ENCODE measurements around the gene ATP6V0E2. TPM values are rescaled to one million over a fixed set of nuclear protein-coding genes. Genes with fewer than 3 reads are reported as not detected.

ATP6V0E2 gene
- total RNA-seq, 6 experiments from 2014 or later = 33.8 to 95.1 (median 70.9) TPM

DNA sequence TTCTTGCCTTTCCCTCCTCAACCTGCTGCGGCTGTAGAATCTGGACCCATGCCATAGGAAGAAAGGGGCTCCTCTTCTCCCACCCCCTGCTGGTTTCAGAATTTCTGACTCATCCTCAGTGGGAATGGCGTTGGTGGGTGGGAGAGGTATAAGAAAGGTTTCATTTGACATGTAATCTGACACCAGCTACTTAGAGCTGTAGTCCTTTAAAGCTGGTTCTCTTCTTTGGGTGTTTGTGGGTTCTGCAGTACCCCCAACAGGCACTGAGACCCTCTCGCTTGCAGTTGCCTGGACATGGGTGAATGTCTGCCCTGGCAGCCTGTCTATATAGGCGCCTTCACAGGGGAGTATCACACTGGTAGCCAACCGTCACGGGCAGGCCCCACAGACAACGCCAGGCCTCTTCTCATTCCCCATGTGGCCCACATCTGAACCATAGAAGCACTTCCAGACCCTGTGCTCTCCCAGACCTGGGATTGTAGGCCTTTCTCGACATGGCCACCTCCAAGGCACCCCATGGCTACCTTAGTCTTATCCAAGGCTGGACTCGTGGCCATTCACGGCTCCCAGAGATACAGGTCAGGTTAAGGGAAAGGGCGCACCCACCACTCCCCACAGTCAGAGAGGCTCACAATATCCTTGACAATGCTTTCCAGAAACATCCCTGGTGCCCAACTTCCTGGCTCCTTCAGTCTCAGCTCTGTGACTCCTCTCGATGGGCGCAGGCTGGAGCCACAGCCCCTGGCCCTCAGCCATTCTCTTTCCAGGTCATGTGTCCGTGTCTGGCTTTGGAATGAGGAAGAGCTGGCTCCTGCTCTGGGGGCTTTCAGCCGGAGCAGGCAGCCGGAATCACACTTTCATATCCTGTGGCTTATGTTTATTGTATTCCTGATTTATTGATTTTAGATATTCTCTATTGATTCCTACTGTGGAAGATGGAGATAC, 18.1 kb upstream of the ATP6V0E2 start:
- Histone ChIP-seq H3K27ac (no peak overlapping the region), H3K27me3 (no peaks in the 10 kb centered on the region), H3K4me1 (peaks cover 0 to 11% (median 3%) of the 10 kb centered on the region in 4 donors), H3K9me3 (no peaks in the 10 kb centered on the region), H3K4me3 (no peak overlapping the region), H3K36me3 (peaks cover 0 to 5% (median 2%) of the 10 kb centered on the region in 4 donors)
- intact Hi-C loops (cut with DNase I) = no loop called here
- TF ChIP-seq, protein P1, sequence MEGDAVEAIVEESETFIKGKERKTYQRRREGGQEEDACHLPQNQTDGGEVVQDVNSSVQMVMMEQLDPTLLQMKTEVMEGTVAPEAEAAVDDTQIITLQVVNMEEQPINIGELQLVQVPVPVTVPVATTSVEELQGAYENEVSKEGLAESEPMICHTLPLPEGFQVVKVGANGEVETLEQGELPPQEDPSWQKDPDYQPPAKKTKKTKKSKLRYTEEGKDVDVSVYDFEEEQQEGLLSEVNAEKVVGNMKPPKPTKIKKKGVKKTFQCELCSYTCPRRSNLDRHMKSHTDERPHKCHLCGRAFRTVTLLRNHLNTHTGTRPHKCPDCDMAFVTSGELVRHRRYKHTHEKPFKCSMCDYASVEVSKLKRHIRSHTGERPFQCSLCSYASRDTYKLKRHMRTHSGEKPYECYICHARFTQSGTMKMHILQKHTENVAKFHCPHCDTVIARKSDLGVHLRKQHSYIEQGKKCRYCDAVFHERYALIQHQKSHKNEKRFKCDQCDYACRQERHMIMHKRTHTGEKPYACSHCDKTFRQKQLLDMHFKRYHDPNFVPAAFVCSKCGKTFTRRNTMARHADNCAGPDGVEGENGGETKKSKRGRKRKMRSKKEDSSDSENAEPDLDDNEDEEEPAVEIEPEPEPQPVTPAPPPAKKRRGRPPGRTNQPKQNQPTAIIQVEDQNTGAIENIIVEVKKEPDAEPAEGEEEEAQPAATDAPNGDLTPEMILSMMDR (IDR thresholded peaks at IDR 0.05) = no peak
- no peak for TF ChIP-seq POLR2A (IDR thresholded peaks at IDR 0.05)
- DNase-seq (no peak), ATAC-seq (no peak)
- 65% methylated on average over 5 of the region's 16 CpGs for WGBS (ENCODE audit: insufficient coverage, low coverage, low lambda C conversion rate, missing lambda C conversion rate)

DNA sequence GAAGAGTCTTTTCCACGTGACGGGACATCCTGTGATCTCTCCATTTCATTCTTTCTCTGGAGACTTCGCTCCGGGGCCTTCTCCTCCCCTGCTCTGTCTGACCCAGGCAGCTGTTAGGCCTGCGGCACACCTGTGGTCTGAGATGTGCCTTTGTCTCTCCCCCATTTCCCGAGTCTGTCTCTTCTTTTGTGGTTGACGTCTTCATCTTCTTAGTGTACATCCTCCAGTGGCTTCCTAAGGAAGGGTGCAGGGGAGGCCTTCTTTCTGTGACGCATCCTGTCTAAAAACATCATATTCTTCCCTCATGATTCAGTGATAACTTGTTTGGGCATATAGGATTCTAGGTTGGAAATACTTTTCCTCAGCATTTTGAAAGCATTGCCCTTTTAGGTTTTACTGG, 17.2 kb upstream of the ATP6V0E2 start:
- intact Hi-C loops (cut with DNase I) = no loop called here
- Histone ChIP-seq H3K4me1 (peaks cover 0 to 11% (median 3%) of the 10 kb centered on the region in 4 donors), H3K27ac (no peak overlapping the region), H3K4me3 (no peak overlapping the region), H3K27me3 (no peaks in the 10 kb centered on the region), H3K9me3 (no peaks in the 10 kb centered on the region), H3K36me3 (peaks cover 0 to 5% (median 2%) of the 10 kb centered on the region in 4 donors)
- no peak for DNase-seq
- TF ChIP-seq, protein P1 (IDR thresholded peaks at IDR 0.05) = no peak
- TF ChIP-seq POLR2A (IDR thresholded peaks at IDR 0.05) = no peak
- no peak for ATAC-seq
- 86% methylated on average over 8 of the region's 8 CpGs for WGBS (ENCODE audit: insufficient coverage, low coverage, low lambda C conversion rate, missing lambda C conversion rate)

DNA sequence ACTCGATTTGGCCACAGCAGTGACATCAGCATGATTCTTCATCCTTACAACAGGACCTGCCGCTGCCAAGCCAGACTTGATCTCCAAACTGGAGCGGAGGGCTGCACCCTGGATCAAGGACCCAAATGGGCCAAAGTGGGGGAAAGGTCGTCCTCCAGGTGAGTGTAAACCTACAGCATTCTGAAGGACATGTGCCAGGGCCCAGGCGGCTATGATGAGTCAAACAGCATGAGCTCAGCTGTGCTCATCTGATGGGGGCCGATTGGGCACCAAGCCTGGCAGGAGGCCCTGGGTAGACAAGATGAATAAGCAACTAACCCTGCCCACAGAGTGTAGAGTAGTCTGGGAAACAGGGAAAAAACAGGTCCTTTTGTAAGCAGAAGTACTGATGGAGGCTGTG, 14.4 kb upstream of the ATP6V0E2 start:
- 76% methylated on average over 5 of the region's 6 CpGs for WGBS (ENCODE audit: insufficient coverage, low coverage, low lambda C conversion rate, missing lambda C conversion rate)
- no peak overlapping the region for H3K4me3 ChIP-seq
- intact Hi-C loops (cut with DNase I) = no loop called here
- no peak for DNase-seq
- peaks cover 0 to 8% (median 3%) of the 10 kb centered on the region in 4 donors for H3K4me1 ChIP-seq
- no peak for TF ChIP-seq POLR2A (IDR thresholded peaks at IDR 0.05)
- TF ChIP-seq, protein P1 (IDR thresholded peaks at IDR 0.05) = no peak
- peaks cover 0 to 8% (median 2%) of the 10 kb centered on the region in 4 donors for H3K36me3 ChIP-seq
- H3K9me3 ChIP-seq = no peaks in the 10 kb centered on the region
- no peak for ATAC-seq
- H3K27me3 ChIP-seq = no peaks in the 10 kb centered on the region
- no peak overlapping the region for H3K27ac ChIP-seq

DNA sequence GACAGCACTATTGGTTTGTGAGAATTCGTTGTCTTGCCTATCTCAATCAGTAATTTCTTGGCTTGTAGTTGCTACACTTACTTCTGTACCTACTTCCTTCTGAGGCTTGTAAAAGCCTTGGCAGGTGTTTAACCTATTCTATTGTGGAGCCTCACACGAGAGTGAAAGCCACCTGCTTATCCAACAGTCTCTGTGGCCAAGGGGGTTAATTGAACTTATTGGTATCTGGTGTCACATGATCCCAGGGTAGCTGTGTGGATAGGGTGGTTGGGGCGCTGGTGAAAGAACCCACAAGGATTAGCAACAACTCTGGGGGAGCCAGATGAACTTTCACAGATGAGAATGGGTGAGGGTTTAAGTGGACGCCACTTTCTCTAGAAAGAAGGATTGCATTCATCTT, 13.9 kb upstream of the ATP6V0E2 start:
- WGBS (ENCODE audit: insufficient coverage, low coverage, low lambda C conversion rate, missing lambda C conversion rate) = 78% methylated on average over 4 of the region's 4 CpGs
- no peak for DNase-seq
- Histone ChIP-seq H3K27ac (no peak overlapping the region), H3K4me1 (peaks cover 0 to 3% (median 0%) of the 10 kb centered on the region in 4 donors), H3K36me3 (peaks cover 0 to 9% (median 2%) of the 10 kb centered on the region in 4 donors), H3K27me3 (no peaks in the 10 kb centered on the region), H3K4me3 (no peak overlapping the region), H3K9me3 (no peaks in the 10 kb centered on the region)
- intact Hi-C loops (cut with DNase I) = no loop called here
- TF ChIP-seq POLR2A (IDR thresholded peaks at IDR 0.05) = no peak
- TF ChIP-seq, protein P1 (IDR thresholded peaks at IDR 0.05) = no peak
- no peak for ATAC-seq

Measured in right lobe of liver (tissue), 6 donors.